Fibroblast of the aortic adventitia (primary cell): ENCODE data around the gene GRIK2. TPM values are rescaled to one million over a fixed set of nuclear protein-coding genes. Genes with fewer than 3 reads are reported as not detected.
A peak's percentile ranks its signal among the peaks of the same experiment; 100 is the strongest.

ENCODE experiments used
- DNase-seq: peaks from one replicate; pipeline ENCODE4 v3.0.0-alpha.2; 2010; ENCODE audit warnings: low read depth
- H3K4me3 ChIP-seq: 2 replicates; pipeline ENCODE4 v1.5.1; 2011; ENCODE audit warnings: low read depth, mild to moderate bottlenecking, control low read depth, low read length, moderate library complexity
- total RNA-seq: library from RNA; depleted of rRNA; stranded (reverse); fragments of >200 nt; gene quantifications from 2 replicates; pipeline ENCODE4 v1.2.3, GENCODE V29; 2012; ENCODE audit warnings: low replicate concordance
- TF ChIP-seq, protein P1 (sequence below): IDR thresholded peaks from 2 replicates; pipeline ENCODE4 v1.5.1; 2011; ENCODE audit warnings: mild to moderate bottlenecking, low read length, control low read depth, inconsistent platforms; ENCODE audit not compliant: insufficient read depth

The GRIK2 gene
- total RNA-seq, 1 donor, result 8.9 TPM

- peak; percentile 76 for DNase-seq
- TF ChIP-seq, protein P1, sequence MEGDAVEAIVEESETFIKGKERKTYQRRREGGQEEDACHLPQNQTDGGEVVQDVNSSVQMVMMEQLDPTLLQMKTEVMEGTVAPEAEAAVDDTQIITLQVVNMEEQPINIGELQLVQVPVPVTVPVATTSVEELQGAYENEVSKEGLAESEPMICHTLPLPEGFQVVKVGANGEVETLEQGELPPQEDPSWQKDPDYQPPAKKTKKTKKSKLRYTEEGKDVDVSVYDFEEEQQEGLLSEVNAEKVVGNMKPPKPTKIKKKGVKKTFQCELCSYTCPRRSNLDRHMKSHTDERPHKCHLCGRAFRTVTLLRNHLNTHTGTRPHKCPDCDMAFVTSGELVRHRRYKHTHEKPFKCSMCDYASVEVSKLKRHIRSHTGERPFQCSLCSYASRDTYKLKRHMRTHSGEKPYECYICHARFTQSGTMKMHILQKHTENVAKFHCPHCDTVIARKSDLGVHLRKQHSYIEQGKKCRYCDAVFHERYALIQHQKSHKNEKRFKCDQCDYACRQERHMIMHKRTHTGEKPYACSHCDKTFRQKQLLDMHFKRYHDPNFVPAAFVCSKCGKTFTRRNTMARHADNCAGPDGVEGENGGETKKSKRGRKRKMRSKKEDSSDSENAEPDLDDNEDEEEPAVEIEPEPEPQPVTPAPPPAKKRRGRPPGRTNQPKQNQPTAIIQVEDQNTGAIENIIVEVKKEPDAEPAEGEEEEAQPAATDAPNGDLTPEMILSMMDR, result no peak
- H3K4me3 ChIP-seq, result no peak overlapping the region
Measured at GRCh38 chr6:101539510-101540245, 146.2 kb downstream of the GRIK2 start.

GRCh38 chr6:101541894-101542293 lies 148.4 kb downstream of the GRIK2 start:
- no peak overlapping the region for H3K4me3 ChIP-seq
- DNase-seq, result no peak
- TF ChIP-seq, protein P1, result no peak

GRCh38 chr6:101543796-101544195 lies 150.3 kb downstream of the GRIK2 start:
- H3K4me3 ChIP-seq, result no peak overlapping the region
- DNase-seq, result no peak
- TF ChIP-seq, protein P1, result no peak

GRCh38 chr6:101544286-101544685 lies 150.8 kb downstream of the GRIK2 start:
- TF ChIP-seq, protein P1, result no peak
- no peak overlapping the region for H3K4me3 ChIP-seq
- DNase-seq, result no peak

DNA sequence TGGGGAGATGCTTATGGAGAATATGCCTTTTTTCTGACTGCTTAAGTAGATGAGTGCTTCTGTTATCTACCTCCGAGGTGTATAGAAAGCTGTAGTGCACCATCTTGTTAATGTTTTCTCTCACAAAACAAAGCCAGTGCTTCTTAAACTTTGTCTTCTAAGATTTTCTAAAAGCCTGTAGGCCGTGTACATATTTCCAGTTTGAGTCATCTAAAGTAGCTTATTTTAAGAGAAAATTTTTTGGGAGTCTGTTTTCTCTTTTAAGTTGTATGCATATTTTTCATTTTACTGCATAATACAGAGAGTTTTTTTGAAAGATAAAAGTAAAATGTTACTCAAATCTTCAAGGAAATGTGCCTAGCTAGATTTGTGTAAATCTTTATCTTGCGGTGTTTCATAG lies 151.7 kb downstream of the GRIK2 start:
- TF ChIP-seq, protein P1, result no peak
- no peak overlapping the region for H3K4me3 ChIP-seq
- peak; percentile 55 for DNase-seq

- DNase-seq, result no peak
- TF ChIP-seq, protein P1, result no peak
- no peak overlapping the region for H3K4me3 ChIP-seq
Measured at GRCh38 chr6:101550451-101550850, 156.9 kb downstream of the GRIK2 start.

DNA sequence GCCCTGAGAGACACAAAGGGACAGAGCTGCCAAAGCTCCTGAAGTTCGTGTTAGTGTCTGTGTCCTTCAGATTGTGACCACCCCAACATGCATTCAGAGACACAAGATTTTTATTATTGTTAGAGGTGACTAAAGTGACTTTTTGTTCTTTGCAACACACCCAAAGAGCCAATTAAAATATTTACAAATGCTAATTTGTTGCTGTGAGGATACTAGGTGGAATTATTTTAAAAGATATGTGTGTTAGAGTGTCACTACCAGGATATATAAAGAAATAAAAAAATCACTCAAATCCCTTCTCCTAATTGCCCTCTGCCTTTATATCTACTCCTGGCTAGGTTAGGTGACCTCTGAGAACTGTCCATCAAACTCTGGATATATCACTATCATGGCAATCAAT lies 160.7 kb downstream of the GRIK2 start:
- TF ChIP-seq, protein P1, result no peak
- no peak overlapping the region for H3K4me3 ChIP-seq
- no peak for DNase-seq
